ENCODE results near the gene HOXC6. TPM values are rescaled to one million over a fixed set of nuclear protein-coding genes. Genes with fewer than 3 reads are reported as not detected.

The HOXC6 gene
- total and polyA plus RNA-seq, 12 donors, result 0.03 to 0.36 (median 0.18) TPM; not detected in 6

- peaks cover 25 to 99% (median 99%) of the 10 kb centered on the region in 7 donors for H3K27me3 ChIP-seq
- no peak overlapping the region for H3K27ac ChIP-seq
- no peak overlapping the region for H3K4me3 ChIP-seq
- no peak for DNase-seq
- peaks cover 0 to 12% (median 7%) of the 10 kb centered on the region in 9 donors for H3K4me1 ChIP-seq
- WGBS, 2 donors, result 27 to 37% methylated on average over 6 of the region's 6 CpGs
- no peak for ATAC-seq
- intact Hi-C loops (cut with DNase I), result no loop called here
- TF ChIP-seq CTCF (IDR thresholded peaks at IDR 0.05), result no peak
- no peaks in the 10 kb centered on the region for H3K36me3 ChIP-seq
- H3K9me3 ChIP-seq, result no peaks in the 10 kb centered on the region
Measured at GRCh38 chr12:54042970-54043853, 15.0 kb downstream of the HOXC6 start.

- peaks cover 25 to 99% (median 97%) of the 10 kb centered on the region in 7 donors for H3K27me3 ChIP-seq
- H3K9me3 ChIP-seq, result no peaks in the 10 kb centered on the region
- no peak for TF ChIP-seq CTCF (IDR thresholded peaks at IDR 0.05)
- 20 to 22% methylated on average over 5 of the region's 5 CpGs for WGBS, 2 donors
- no peaks in the 10 kb centered on the region for H3K36me3 ChIP-seq
- no peak overlapping the region for H3K4me3 ChIP-seq
- H3K4me1 ChIP-seq, result peaks cover 0 to 12% (median 7%) of the 10 kb centered on the region in 9 donors
- no peak for ATAC-seq
- intact Hi-C loops (cut with DNase I), result no loop called here
- H3K27ac ChIP-seq, result no peak overlapping the region
- no peak for DNase-seq
Measured at GRCh38 chr12:54044425-54045103, 16.3 kb downstream of the HOXC6 start.

- Histone ChIP-seq H3K4me3 (no peak overlapping the region), H3K9me3 (no peaks in the 10 kb centered on the region), H3K27ac (no peak overlapping the region), H3K27me3 (peaks cover 25 to 98% (median 97%) of the 10 kb centered on the region in 7 donors), H3K36me3 (no peaks in the 10 kb centered on the region), H3K4me1 (peaks cover 0 to 12% (median 7%) of the 10 kb centered on the region in 9 donors)
- ATAC-seq, result no peak
- no peak for TF ChIP-seq CTCF (IDR thresholded peaks at IDR 0.05)
- intact Hi-C loops (cut with DNase I), result no loop called here
- no peak for DNase-seq
Measured at GRCh38 chr12:54045401-54045800, 17.2 kb downstream of the HOXC6 start.

- no peak for DNase-seq
- no peak overlapping the region for H3K4me3 ChIP-seq
- peaks cover 25 to 98% (median 97%) of the 10 kb centered on the region in 7 donors for H3K27me3 ChIP-seq
- intact Hi-C loops (cut with DNase I), result no loop called here
- H3K36me3 ChIP-seq, result no peaks in the 10 kb centered on the region
- no peak for ATAC-seq
- peaks cover 0 to 12% (median 7%) of the 10 kb centered on the region in 9 donors for H3K4me1 ChIP-seq
- no peak for TF ChIP-seq CTCF (IDR thresholded peaks at IDR 0.05)
- H3K9me3 ChIP-seq, result no peaks in the 10 kb centered on the region
- 15 to 21% methylated on average over 16 of the region's 16 CpGs for WGBS, 2 donors
- no peak overlapping the region for H3K27ac ChIP-seq
Measured at GRCh38 chr12:54045868-54046521, 17.8 kb downstream of the HOXC6 start.
